GM12873 (cell line): Measurements from ENCODE around the gene OR10P1.

Experiments used
- TF ChIP-seq, protein P1 (sequence below): IDR thresholded peaks from 2 replicates; pipeline ENCODE4 v1.5.1; 2012; ENCODE audit warnings: low read depth, mild to moderate bottlenecking, moderate library complexity, low read length, control low read depth; ENCODE audit not compliant: insufficient read depth; ENCODE audit errors: missing control alignments

Gene OR10P1

DNA sequence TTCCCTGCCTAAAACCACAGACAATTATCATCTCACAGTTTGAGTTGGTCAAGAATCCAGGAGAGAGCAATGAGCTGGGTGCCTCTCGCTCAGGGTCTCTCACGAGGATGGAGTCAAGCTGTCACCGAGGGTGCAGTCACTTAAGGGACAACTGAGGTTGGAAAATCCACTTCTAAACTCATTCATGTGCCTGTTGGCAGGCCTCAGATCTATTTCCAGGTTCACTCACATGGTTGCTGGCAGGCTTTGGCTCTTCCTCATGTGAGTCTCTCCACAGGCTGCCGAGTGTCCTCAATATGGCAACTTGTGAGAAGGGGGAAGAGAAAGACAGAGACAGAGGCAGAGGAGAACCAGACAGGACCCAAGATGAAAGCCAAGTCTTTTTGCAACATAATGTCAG, 10.5 kb upstream of the OR10P1 start:
- TF ChIP-seq, protein P1, sequence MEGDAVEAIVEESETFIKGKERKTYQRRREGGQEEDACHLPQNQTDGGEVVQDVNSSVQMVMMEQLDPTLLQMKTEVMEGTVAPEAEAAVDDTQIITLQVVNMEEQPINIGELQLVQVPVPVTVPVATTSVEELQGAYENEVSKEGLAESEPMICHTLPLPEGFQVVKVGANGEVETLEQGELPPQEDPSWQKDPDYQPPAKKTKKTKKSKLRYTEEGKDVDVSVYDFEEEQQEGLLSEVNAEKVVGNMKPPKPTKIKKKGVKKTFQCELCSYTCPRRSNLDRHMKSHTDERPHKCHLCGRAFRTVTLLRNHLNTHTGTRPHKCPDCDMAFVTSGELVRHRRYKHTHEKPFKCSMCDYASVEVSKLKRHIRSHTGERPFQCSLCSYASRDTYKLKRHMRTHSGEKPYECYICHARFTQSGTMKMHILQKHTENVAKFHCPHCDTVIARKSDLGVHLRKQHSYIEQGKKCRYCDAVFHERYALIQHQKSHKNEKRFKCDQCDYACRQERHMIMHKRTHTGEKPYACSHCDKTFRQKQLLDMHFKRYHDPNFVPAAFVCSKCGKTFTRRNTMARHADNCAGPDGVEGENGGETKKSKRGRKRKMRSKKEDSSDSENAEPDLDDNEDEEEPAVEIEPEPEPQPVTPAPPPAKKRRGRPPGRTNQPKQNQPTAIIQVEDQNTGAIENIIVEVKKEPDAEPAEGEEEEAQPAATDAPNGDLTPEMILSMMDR, result no peak

DNA sequence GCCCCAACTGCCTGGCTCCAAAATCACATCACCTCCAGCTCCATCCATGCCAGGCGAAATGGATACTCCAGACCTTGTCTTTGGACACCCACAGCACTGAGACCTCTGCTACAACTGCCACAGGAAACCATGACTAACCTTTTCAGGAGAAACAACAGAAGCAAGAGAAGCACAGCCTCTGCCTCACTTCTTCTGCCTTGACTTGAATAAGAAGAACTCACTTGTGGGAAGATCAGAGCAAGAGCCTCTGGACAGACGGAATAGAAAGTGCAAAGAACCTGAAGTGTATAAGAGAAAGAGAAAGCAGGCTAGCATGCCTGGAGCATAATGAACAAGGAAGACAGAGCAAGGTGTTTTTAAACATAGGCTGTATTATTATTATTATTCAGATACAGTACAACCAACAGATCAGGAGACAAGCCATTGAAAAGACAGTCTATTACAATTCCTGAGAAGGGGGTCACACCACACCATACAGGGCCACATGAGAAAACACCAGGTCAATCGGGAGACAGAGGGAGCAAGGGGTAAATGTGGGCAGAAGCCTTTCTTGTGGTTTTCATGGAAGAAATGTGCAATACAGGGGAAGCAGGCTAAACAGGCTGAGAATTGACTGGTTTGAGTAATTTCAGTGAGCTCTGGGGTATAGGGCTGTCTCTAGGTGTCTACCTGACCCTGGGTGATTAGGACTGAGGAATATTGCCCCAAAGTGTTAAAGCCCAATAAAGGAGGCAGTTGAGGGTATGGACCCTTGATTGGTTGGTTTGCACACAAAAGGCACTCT, 7.4 kb upstream of the OR10P1 start:
- TF ChIP-seq, protein P1, result no peak

DNA sequence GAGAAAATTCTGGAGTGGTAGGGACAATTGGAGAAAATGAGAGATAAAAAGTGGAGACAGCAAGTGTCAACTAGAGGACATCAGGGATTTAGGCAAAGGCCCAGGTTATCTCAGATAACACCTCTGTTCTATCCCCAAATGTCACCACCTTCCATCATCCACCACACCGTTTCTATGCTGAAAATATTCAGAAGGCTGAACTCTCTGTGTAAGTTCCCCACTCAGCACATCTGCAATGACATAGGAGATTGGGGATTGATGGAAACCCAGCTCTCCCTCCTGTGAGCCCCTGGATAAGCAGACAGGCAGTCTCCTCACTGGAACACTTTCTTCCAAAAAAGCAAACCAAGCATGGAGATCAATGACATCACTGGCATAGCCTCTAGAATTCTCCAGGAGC, 5.6 kb upstream of the OR10P1 start:
- TF ChIP-seq, protein P1, result no peak

DNA sequence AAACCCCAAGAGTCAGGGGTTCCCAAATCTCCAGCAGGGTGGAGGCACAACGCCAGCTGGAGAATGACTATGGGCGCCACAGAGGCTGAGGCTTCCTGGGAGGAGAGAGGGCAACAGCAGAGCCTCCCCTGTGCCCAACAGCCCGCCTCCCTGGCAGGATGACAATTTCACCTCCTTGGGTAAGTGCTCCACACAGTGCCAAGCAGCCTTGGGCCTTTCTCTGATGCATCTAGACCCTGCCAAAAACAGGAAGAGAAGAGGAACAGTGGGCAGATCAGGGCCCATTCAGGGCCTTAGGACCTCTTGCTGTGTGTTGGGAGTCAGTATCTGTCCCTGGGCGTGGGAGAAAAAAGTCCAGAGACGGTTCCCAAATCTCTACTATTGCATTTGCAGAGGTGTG, 5.0 kb upstream of the OR10P1 start:
- TF ChIP-seq, protein P1, result no peak

DNA sequence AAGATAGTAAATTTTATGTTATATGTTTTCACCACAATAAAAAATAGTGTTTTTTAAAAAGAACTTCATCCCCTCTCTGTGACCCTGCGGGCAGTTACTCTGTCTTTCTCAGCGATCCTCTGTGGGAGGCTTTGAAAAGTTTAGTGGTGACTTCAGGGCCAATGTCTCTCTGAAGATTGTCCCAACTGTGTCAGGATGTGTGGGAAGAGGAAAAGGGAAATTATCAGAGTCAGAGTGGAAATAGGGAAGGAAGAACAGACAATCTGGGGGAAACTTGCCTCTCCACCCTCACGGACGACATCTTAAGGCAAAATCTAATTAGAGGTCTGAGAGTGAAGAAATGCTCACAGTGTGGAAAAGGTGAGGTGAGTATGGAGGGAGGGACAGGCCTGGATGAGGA, 3.5 kb upstream of the OR10P1 start:
- TF ChIP-seq, protein P1, result no peak

DNA sequence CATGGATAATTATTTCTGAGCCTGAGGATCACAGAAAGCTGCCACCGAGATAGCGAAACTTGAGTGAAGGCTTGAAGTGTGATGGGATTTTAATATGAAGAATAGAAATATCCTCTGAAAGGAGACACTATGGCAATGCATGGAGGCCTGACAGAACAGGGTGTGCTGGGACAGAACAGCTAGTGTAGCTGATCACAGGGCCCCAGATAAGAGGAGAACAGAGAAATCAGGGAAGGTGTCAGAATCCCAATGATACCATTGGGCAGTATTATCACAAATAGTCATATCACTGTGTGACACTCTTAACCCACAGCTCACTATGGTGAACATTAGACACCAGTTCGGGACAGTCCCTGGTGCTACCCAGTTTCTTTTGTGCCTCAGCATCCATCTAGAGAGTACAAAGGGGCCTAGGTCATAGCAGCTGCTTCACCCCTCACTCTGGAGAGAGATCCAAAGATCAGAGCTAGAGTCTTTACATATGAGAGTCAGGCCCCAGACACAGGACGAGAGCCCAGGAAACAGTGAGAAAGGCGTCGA, 506 bp upstream of the OR10P1 start:
- TF ChIP-seq, protein P1, result no peak

DNA sequence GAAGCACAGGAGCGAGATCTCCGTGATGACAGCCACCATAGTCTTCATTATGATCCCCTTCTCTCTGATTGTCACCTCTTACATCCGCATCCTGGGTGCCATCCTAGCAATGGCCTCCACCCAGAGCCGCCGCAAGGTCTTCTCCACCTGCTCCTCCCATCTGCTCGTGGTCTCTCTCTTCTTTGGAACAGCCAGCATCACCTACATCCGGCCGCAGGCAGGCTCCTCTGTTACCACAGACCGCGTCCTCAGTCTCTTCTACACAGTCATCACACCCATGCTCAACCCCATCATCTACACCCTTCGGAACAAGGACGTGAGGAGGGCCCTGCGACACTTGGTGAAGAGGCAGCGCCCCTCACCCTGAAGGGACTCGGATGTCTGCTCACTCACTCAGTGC, 775 bp downstream of the OR10P1 start:
- TF ChIP-seq, protein P1, result no peak
